HepG2 (cell line): ENCODE results near the gene KCNMB4.

Experiments used
- ATF1 ChIP-seq: IDR thresholded peaks from 2 replicates; pipeline ENCODE4 v1.6.1; 2016; ENCODE audit warnings: mild to moderate bottlenecking, control low read depth
- BRCA1 ChIP-seq: sonication (generic); formaldehyde crosslinking; IDR thresholded peaks from 2 replicates; pipeline ENCODE4 v1.4.0; 2020; ENCODE audit warnings: missing genetic modification reagents
- CTCF ChIP-seq: sonication (generic); formaldehyde crosslinking; IDR thresholded peaks from 2 replicates; pipeline ENCODE4 v1.5.0; 2020; ENCODE audit warnings: mild to moderate bottlenecking, missing genetic modification reagents, moderate library complexity
- IRF1 ChIP-seq: sonication (generic); formaldehyde crosslinking; IDR thresholded peaks from 2 replicates; pipeline ENCODE4 v1.4.0; 2020; ENCODE audit warnings: low read depth, mild to moderate bottlenecking, missing genetic modification reagents
- SAP130 ChIP-seq: IDR thresholded peaks from 2 replicates; pipeline ENCODE4 v1.6.1; 2016; ENCODE audit warnings: low read depth
- SMC3 ChIP-seq: IDR thresholded peaks from 2 replicates; pipeline ENCODE4 v1.6.1; 2011; ENCODE audit warnings: low read length, improper control_type of control experiment
- TFDP2 ChIP-seq: sonication (generic); formaldehyde crosslinking; IDR thresholded peaks from 2 replicates; pipeline ENCODE4 v1.4.0; 2020; ENCODE audit warnings: missing genetic modification reagents
- ZNF263 ChIP-seq: sonication (generic); formaldehyde crosslinking; IDR thresholded peaks from 2 replicates; pipeline ENCODE4 v1.4.0; 2020; ENCODE audit warnings: missing genetic modification reagents
- ZNF34 ChIP-seq: sonication (generic); formaldehyde crosslinking; IDR thresholded peaks from 2 replicates; pipeline ENCODE4 v1.4.0; 2020; ENCODE audit warnings: mild to moderate bottlenecking, missing genetic modification reagents, borderline replicate concordance
- ZNF441 ChIP-seq: sonication (generic); formaldehyde crosslinking; IDR thresholded peaks from 2 replicates; pipeline ENCODE4 v1.7.0; 2021; ENCODE audit warnings: missing genetic modification reagents, borderline replicate concordance

GRCh38 chr12:70360218-70360617, 5.9 kb upstream of the KCNMB4 start:
- no peak for TF ChIP-seq SMC3
- TF ChIP-seq ATF1 (CRISPR knock-in tag): no peak
- no peak for TF ChIP-seq IRF1 (CRISPR knock-in tag)
- TF ChIP-seq CTCF (CRISPR knock-in tag): no peak
- TF ChIP-seq SAP130 (CRISPR knock-in tag): no peak
- no peak for TF ChIP-seq BRCA1
- no peak for TF ChIP-seq TFDP2 (CRISPR knock-in tag)
- no peak for TF ChIP-seq ZNF441 (CRISPR knock-in tag)
- TF ChIP-seq ZNF263 (CRISPR knock-in tag): no peak
- TF ChIP-seq ZNF34 (CRISPR knock-in tag): no peak
